Stomach (tissue), 9 donors: ENCODE data around the gene DUSP28. TPM values are rescaled to one million over a fixed set of nuclear protein-coding genes. Genes with fewer than 3 reads are reported as not detected.

ENCODE experiments used
- DNase-seq, 2 donors: peaks; one replicate each; pipeline versions ENCODE4 v3.0.0 to v3.0.0-alpha.2; 2013 to 2019
- H3K27ac ChIP-seq, 5 donors: fragments of 200-600 bp in 4 of 5; sonication (generic) in 4 of 5; one replicate each; pipeline ENCODE4 v1.5.1; 2013 to 2019; ENCODE audit warnings: mild to moderate bottlenecking in 1 of 5, moderate library complexity in 1 of 5
- H3K27me3 ChIP-seq, 3 donors: fragments of 200-600 bp; sonication (generic); one replicate each; pipeline ENCODE4 v1.5.1; 2017 to 2019; ENCODE audit warnings: mixed run types in 1 of 3
- H3K36me3 ChIP-seq, 4 donors: fragments of 200-600 bp; sonication (generic); 1 replicate in 3 of 4; 2 replicates in 1 of 4; pipeline ENCODE4 v1.5.1; 2016 to 2019
- H3K4me1 ChIP-seq, 4 donors: fragments of 200-600 bp; sonication (generic); one replicate each; pipeline ENCODE4 v1.5.1; 2016 to 2019
- H3K4me3 ChIP-seq, 4 donors: fragments of 200-600 bp; sonication (generic) in 3 of 4; one replicate each; pipeline ENCODE4 v1.5.1; 2016 to 2019; ENCODE audit warnings: mild to moderate bottlenecking in 1 of 4
- H3K9me3 ChIP-seq, 4 donors: fragments of 200-600 bp; sonication (generic); one replicate each; pipeline ENCODE4 v1.5.1; 2016 to 2019
- CTCF ChIP-seq, 7 experiments: fragments of 450-650 bp in 4 of 7; fragments of 200-600 bp in 3 of 7; sonication (generic) in 3 of 7; IDR thresholded peaks; one replicate each; pipeline ENCODE4 v1.5.1; 2016 to 2019; ENCODE audit warnings: antibody characterized with exemption in 7 of 7, control low read depth in 2 of 7, mild to moderate bottlenecking in 1 of 7
- EP300 ChIP-seq: sonication (generic); formaldehyde crosslinking; IDR thresholded peaks from one replicate; pipeline ENCODE4 v1.6.1; 2017; ENCODE audit warnings: antibody characterized with exemption
- POLR2A ChIP-seq, 4 donors: fragments of 450-650 bp; IDR thresholded peaks; one replicate each; pipeline ENCODE4 v1.6.1; 2016; ENCODE audit warnings: antibody characterized with exemption in 4 of 4, control low read depth in 2 of 4, mild to moderate bottlenecking in 1 of 4, moderate library complexity in 1 of 4
- POLR2AphosphoS5 ChIP-seq, 3 donors: sonication (generic); formaldehyde crosslinking; IDR thresholded peaks; one replicate each; pipeline ENCODE4 v1.6.1; 2016; ENCODE audit warnings: antibody characterized with exemption in 3 of 3
- WGBS, 5 donors: extraction: QIAGEN DNeasy Blood & Tissue Kit in 3 of 5; methylation state at CpG; one replicate each; pipeline versions ENCODE4 v1.1.5 to v1.1.7; 2013 to 2018; 5-methylcytosine and 5-hydroxymethylcytosine counted together
- intact Hi-C: fragments of 100-400 bp; cut with DNase I; formaldehyde crosslinking; loops from one replicate; pipeline ENCODE4 v1.15.1; 2023; ENCODE audit warnings: low total_unique reads
- polyA plus RNA-seq, 3 donors: library from polyadenylated mRNA; stranded (reverse); fragments of 200-250 nt; gene quantifications; one replicate each; pipeline ENCODE4 v1.2.3, GENCODE V29; 2013
- total RNA-seq, 5 donors: library from RNA; depleted of rRNA; stranded (reverse); fragments of >200 nt; gene quantifications; one replicate each; pipeline versions ENCODE4 v1.1.0 to v1.2.3, GENCODE V29; 2014 to 2016
- donor health status: healthy with polysubstance abuse.
- donor health status: Bipolar disorder and iron deficiency.
- donor health status: healthy.

Gene DUSP28
- total and polyA plus RNA-seq, 8 donors: 1.3 to 71.5 (median 4.0) TPM

DNA sequence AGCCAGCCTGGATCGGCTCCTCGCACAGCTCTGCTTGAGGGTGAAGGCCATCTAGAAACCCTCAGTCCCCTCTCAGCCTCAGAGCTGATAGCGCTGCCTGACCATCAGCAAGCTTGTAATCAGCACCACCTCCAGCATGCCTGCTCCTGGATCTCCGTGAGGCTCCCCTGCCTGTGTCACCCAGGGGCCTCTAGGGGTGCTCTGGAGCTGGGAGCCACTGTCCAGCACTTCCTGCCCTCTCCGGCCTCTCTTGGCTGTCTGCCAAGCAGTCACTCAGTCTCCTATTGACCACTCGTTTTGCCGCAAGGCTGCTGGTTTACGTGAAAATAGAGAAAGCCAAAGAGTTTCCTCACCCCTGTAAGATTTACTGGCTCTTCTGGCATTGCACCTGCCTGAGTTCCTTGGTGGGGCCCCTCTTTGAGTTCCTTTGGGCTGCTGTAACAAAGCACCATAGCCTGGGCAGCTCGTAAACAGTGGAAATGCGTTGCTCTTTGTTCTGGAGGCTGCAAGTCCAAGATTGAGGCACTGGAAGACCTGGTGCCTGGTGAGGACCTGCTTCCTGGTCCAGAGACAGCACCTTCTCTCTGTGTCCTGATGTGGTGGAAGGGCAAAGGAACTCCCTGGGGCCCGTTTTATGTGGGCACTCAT lies 44.3 kb downstream of the DUSP28 start:
- peak in 5 of 7 experiments; percentile 57 to 65 (median 60) for TF ChIP-seq CTCF (IDR thresholded peaks at IDR 0.05)
- TF ChIP-seq POLR2AphosphoS5 (IDR thresholded peaks at IDR 0.05): peak in 1 of 3 donors; percentile 64
- TF ChIP-seq EP300: no peak
- intact Hi-C loops: no loop called here
- Histone ChIP-seq H3K27me3 (no peaks in the 10 kb centered on the region), H3K9me3 (no peaks in the 10 kb centered on the region), H3K36me3 (peaks cover 0 to 36% (median 20%) of the 10 kb centered on the region in 4 donors), H3K4me3 (no peak overlapping the region), H3K27ac (peak overlapping the region; percentile 66 to 84 (median 78)), H3K4me1 (peaks cover 8 to 27% (median 23%) of the 10 kb centered on the region in 4 donors)
- WGBS, 5 donors: 15 to 27% (median 21%) methylated on average over 4 to 11 of the region's 11 CpGs
- DNase-seq: peak; percentile 90

DNA sequence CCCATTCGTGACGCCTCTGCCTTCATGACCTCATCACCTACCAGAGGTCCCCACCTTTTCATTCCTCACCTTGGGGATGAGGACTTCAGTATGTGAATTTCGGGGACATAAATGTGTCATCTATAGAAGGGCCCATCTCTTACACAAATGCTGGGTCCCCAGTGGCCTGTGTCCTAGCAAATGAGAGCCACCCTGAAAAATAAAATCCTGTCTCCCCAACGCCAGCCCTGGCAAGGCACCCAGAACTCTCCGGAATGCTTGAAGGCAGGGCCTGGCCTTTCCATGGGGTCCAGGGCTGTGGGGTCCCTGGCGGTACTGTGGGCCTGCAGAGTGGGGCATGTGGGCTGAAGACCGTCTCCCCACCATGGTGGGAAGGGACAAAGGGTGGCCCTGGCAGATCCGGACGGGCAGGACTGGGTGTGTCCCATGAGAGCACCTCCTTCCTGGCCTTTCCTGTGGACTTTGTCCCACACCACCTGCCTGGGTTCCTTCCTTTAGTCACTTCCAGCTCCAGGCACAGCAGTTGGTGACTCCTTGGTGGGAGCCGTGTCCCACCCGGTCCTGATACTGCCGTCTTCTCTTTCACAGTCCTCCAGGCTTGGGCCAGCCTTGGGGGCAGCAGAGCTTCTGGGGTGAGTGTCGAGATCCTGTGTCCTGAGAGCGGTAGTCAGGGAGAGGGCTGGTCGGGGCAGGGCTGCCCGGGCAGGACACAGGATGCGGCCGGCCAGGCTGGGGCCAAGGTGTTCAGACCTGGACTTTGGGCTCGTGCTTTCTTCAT lies 45.0 kb downstream of the DUSP28 start:
- H3K27me3 ChIP-seq: no peaks in the 10 kb centered on the region
- intact Hi-C loops: no loop called here
- peak overlapping the region; percentile 16 to 44 (median 22) for H3K4me3 ChIP-seq
- H3K9me3 ChIP-seq: no peaks in the 10 kb centered on the region
- peaks cover 8 to 27% (median 23%) of the 10 kb centered on the region in 4 donors for H3K4me1 ChIP-seq
- H3K36me3 ChIP-seq: peaks cover 0 to 29% (median 12%) of the 10 kb centered on the region in 4 donors
- peak; percentile 71 to 81 for DNase-seq
- H3K27ac ChIP-seq: peak overlapping the region; percentile 66 to 84 (median 78)
- WGBS, 5 donors: 44 to 60% (median 49%) methylated on average over 14 to 19 of the region's 19 CpGs
- TF ChIP-seq POLR2A (IDR thresholded peaks at IDR 0.05) (peak in 1 of 4 donors; percentile 14), EP300 (no peak), POLR2AphosphoS5 (IDR thresholded peaks at IDR 0.05) (peak in 2 of 3 donors; percentile 75 to 78)

GRCh38 chr2:240605867-240606743 lies 45.9 kb downstream of the DUSP28 start:
- Histone ChIP-seq H3K4me1 (peaks cover 8 to 29% (median 23%) of the 10 kb centered on the region in 4 donors), H3K9me3 (no peaks in the 10 kb centered on the region), H3K4me3 (peak overlapping the region; percentile 16 to 44 (median 22)), H3K27ac (peak overlapping the region; percentile 66 to 84 (median 78)), H3K36me3 (peaks cover 0 to 20% (median 7%) of the 10 kb centered on the region in 4 donors), H3K27me3 (no peaks in the 10 kb centered on the region)
- intact Hi-C loops: no loop called here
- TF ChIP-seq EP300 (no peak), POLR2AphosphoS5 (IDR thresholded peaks at IDR 0.05) (no peak), POLR2A (IDR thresholded peaks at IDR 0.05) (no peak), CTCF (IDR thresholded peaks at IDR 0.05) (no peak)
- WGBS, 5 donors: 67 to 84% (median 77%) methylated on average over 11 to 12 of the region's 12 CpGs
- no peak for DNase-seq

DNA sequence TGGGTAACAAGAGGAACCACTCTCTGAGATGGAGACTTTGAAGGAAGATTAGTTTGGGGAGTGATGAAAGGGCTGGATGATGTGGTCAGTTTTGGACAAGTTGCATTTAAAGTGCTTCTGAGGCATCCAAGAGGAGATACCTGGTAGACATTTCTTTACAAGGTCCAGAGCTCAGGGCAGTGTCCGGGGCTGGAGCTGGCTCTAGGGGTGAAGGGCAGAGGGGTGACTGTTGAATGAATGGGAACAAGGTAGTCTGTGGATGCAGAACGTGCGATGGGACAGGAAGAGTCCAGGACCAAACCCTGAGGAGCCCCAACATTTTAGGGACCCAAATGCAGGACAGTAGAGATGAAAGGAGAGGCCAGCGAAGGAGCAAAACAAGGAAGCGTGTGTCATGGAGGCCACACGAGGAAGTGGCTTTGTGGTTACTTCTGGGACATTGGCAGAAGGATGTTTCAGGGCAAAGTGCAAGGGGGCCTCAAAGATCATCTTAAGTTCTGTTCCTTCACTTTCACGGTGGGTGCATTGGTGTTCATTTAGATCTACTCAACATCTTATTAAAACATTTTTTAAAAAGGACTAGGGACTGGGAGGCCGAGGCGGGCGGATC lies 51.5 kb downstream of the DUSP28 start:
- Histone ChIP-seq H3K27me3 (no peaks in the 10 kb centered on the region), H3K36me3 (peaks cover 0 to 18% (median 2%) of the 10 kb centered on the region in 4 donors), H3K9me3 (no peaks in the 10 kb centered on the region), H3K4me1 (peaks cover 0 to 22% (median 5%) of the 10 kb centered on the region in 4 donors), H3K4me3 (no peak overlapping the region), H3K27ac (no peak overlapping the region)
- intact Hi-C loops: no loop called here
- 85 to 89% (median 86%) methylated on average over 10 of the region's 10 CpGs for WGBS, 5 donors
- TF ChIP-seq POLR2AphosphoS5 (IDR thresholded peaks at IDR 0.05): no peak
- TF ChIP-seq CTCF (IDR thresholded peaks at IDR 0.05): no peak
- no peak for TF ChIP-seq EP300
- TF ChIP-seq POLR2A (IDR thresholded peaks at IDR 0.05): no peak
- no peak for DNase-seq

Other genes starting within 250 kb of the DUSP28 start
- gene GPC1, start 124.7 kb upstream of the DUSP28 start, total RNA-seq: 100 to 1,000 TPM in 1 of 5 donors, 10 to 100 TPM in 4; 11.7 to 117 (median 28.8) TPM
- 10 to 100 TPM in 2 of 3 donors, 1 to 10 TPM in 1; 6.3 to 40.1 (median 14.0) TPM for gene GPC1, start 124.7 kb upstream of the DUSP28 start, polyA plus RNA-seq
- 10 to 100 TPM in 4 of 5 donors, 1 to 10 TPM in 1; 8.3 to 79.4 (median 20.4) TPM for gene ANKMY1, start 2.4 kb upstream of the DUSP28 start, total RNA-seq
- 1 to 10 TPM; 3.1 to 8.4 (median 5.8) TPM for gene ANKMY1, start 2.4 kb upstream of the DUSP28 start, polyA plus RNA-seq
- 100 to 1,000 TPM in 3 of 5 donors, 10 to 100 TPM in 2; 32.7 to 196 (median 145) TPM for gene RNPEPL1, start 8.1 kb downstream of the DUSP28 start, total RNA-seq
- gene RNPEPL1, start 8.1 kb downstream of the DUSP28 start, polyA plus RNA-seq: 100 to 1,000 TPM in 2 of 3 donors, 10 to 100 TPM in 1; 93.9 to 136 (median 113) TPM
- gene CAPN10, start 26.4 kb downstream of the DUSP28 start, total RNA-seq: 100 to 1,000 TPM in 1 of 5 donors, 10 to 100 TPM in 4; 26.6 to 197 (median 58.3) TPM
- 10 to 100 TPM; 17.7 to 38.0 (median 23.3) TPM for gene CAPN10, start 26.4 kb downstream of the DUSP28 start, polyA plus RNA-seq
- 10 to 100 TPM; 11.7 to 68.9 (median 21.9) TPM for gene GPR35, start 65.1 kb downstream of the DUSP28 start, total RNA-seq
- gene GPR35, start 65.1 kb downstream of the DUSP28 start, polyA plus RNA-seq: 10 to 100 TPM in 1 of 3 donors, 1 to 10 TPM in 2; 8.5 to 12.8 (median 9.8) TPM
- gene AQP12B, start 122.5 kb downstream of the DUSP28 start, total RNA-seq: under 1 TPM in 1 of 5 donors, not detected in 4; 0.89 TPM
- gene AQP12B, start 122.5 kb downstream of the DUSP28 start, polyA plus RNA-seq: under 1 TPM in 1 of 3 donors, not detected in 2; 0.46 TPM
- gene AQP12A, start 131.5 kb downstream of the DUSP28 start, total RNA-seq: not detected
- gene AQP12A, start 131.5 kb downstream of the DUSP28 start, polyA plus RNA-seq: not detected